Lower leg skin (tissue), 3 donors: ENCODE data around the gene PTTG1IP.

Source experiments
- CTCF ChIP-seq, 3 donors: fragments of 450-650 bp; IDR thresholded peaks; one replicate each; pipeline ENCODE4 v1.5.1; 2016; ENCODE audit warnings: antibody characterized with exemption in 3 of 3, mild to moderate bottlenecking in 3 of 3, moderate library complexity in 2 of 3
- POLR2A ChIP-seq, 2 donors: fragments of 450-650 bp; IDR thresholded peaks; one replicate each; pipeline ENCODE4 v1.6.1; 2016 to 2017; ENCODE audit warnings: antibody characterized with exemption in 2 of 2, mild to moderate bottlenecking in 1 of 2, moderate library complexity in 1 of 2

- no peak for TF ChIP-seq CTCF (IDR thresholded peaks at IDR 0.05)
- TF ChIP-seq POLR2A (IDR thresholded peaks at IDR 0.05): peak in 1 of 2 donors; percentile 59
These were observed at the start of gene PTTG1IP for GRCh38 chr21:44873356-44874239.
